Measurements from ENCODE around the gene ABRACL. TPM values are rescaled to one million over a fixed set of nuclear protein-coding genes. Genes with fewer than 3 reads are reported as not detected.
"Not testable (repeated sequence)": the region's sequence is repeated elsewhere in the genome, so short reads cannot be mapped to it uniquely, and the experiment has no call there.

Gene ABRACL
- 100 to 1,000 TPM; 192 to 196 TPM for total RNA-seq

DNA sequence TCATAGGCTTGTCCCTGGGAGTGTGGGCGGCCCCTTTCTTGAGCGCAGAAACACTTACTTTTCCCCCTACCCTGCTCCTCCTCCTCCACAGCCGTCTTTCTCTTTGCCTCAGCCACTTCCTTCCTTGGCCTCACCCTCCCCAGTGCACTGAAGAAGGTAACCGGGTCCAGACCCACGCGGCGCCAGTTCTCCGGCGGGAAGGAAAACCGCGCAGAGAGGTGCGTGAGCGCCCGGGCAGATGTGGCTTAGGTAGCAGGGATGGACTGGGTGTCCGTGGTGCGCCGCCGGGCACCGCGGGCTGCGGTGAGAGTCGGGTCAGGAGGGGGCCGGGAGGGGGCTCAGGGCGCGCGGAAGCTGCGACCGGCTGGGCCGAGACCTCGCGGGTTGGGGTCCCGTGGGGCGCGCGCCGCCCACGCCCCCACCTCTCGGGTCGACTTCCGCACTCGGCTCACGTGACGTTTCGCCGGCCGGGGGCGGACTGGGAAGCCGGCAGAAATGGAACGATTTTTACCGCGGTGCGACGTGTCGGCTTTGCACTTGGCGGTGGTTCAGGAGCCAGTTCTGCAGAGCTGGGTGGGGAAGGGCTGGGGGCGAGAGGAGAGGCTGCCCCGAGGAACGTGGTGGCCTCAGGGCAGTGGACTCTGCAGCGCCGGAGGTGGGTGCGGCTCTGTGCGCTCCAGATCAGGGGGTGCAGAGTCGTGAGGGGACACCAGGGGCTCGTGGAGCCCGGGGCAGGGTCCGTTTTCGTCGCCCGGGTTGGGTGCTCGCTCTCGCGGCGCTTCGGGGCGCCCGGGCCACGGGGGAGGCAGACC lies at the start of gene ABRACL:
Gene ABRACL, plus strand, starts transcription at position 88 of the 812 bp plus-strand sequence. CDS start 5,416 bp downstream, outside the sequence.
- H3K4me1 Mint-ChIP-seq = peaks cover 16% of the 10 kb centered on the region
- peaks cover 15% of the 10 kb centered on the region for H3K36me3 Mint-ChIP-seq
- peaks cover 2% of the 10 kb centered on the region for H3K27me3 Mint-ChIP-seq
- peak within 1 kb of the TSS; percentile 98 for H3K27ac Mint-ChIP-seq
- peak; percentile 84 for DNase-seq
- H3K9me3 Mint-ChIP-seq = no peaks in the 10 kb centered on the region
- no peak within 1 kb of the TSS for H3K4me3 Mint-ChIP-seq

DNA sequence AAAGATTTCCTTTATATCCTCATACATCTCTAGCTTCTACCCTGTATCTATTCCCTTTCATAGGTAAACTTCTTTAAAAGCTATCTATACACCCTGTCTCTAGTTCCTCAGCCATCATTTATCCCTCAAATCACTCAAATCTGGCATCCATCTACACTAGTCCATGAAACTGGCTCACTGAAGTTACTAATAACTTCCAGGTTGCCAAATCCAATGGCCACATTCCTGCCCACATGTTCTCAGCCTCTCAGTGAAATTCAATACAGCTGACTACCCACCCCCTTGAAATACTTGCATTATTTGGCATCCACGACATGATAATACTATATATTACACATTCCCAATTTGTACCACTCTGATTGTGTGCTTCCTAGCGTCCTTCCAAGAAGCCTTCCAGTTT lies 49.2 kb upstream of the ABRACL start:
- Mint-ChIP-seq H3K4me1 (peaks cover 53% of the 10 kb centered on the region), H3K36me3 (peaks cover 4% of the 10 kb centered on the region), H3K4me3 (no peak overlapping the region), H3K27me3 (no peaks in the 10 kb centered on the region), H3K9me3 (no peaks in the 10 kb centered on the region), H3K27ac (no peak overlapping the region)
- no peak for DNase-seq

GRCh38 chr6:138979813-138980668 lies 48.5 kb upstream of the ABRACL start:
- H3K9me3 Mint-ChIP-seq = no peaks in the 10 kb centered on the region

GRCh38 chr6:138981416-138981815 lies 47.1 kb upstream of the ABRACL start:
- no peaks in the 10 kb centered on the region for H3K9me3 Mint-ChIP-seq
- DNase-seq = no peak
- H3K4me3 Mint-ChIP-seq = no peak overlapping the region
- no peaks in the 10 kb centered on the region for H3K27me3 Mint-ChIP-seq
- H3K4me1 Mint-ChIP-seq = peaks cover 39% of the 10 kb centered on the region
- no peak overlapping the region for H3K27ac Mint-ChIP-seq
- peaks cover 4% of the 10 kb centered on the region for H3K36me3 Mint-ChIP-seq

More at GRCh38 chr6:138979813-138980668, 48.5 kb upstream of the ABRACL start:
- Mint-ChIP-seq H3K4me1 (peaks cover 46% of the 10 kb centered on the region), H3K4me3 (no peak overlapping the region), H3K27ac (no peak overlapping the region), H3K27me3 (no peaks in the 10 kb centered on the region), H3K36me3 (peaks cover 4% of the 10 kb centered on the region)
- no peak for DNase-seq

DNA sequence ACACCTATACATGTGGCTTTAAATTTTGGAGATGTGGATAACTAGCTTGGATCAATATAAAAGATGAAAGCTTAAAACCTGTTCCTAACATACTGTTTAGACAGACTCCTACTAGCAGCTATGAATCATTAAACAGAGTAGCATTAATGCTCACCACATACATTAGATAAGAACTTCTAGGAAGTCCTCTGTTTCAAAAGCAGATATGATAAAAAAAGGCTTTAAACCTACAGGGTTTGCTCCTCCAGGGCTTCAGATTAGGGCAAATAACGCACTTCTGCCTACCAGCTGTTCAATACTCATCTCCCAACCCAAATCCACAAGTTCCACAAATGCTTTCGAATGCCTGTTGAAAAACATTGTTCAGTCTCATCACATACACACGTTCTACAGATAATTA lies 42.0 kb upstream of the ABRACL start:
- Mint-ChIP-seq H3K36me3 (peaks cover 1% of the 10 kb centered on the region), H3K27ac (peak overlapping the region; percentile 7), H3K4me3 (peak overlapping the region; percentile 77), H3K27me3 (no peaks in the 10 kb centered on the region), H3K4me1 (peaks cover 15% of the 10 kb centered on the region), H3K9me3 (no peaks in the 10 kb centered on the region)
- DNase-seq = no peak

GRCh38 chr6:138987080-138987642 lies 41.4 kb upstream of the ABRACL start:
- Mint-ChIP-seq H3K36me3 (peaks cover 1% of the 10 kb centered on the region), H3K9me3 (no peaks in the 10 kb centered on the region), H3K27ac (peak overlapping the region; percentile 78), H3K4me3 (peak overlapping the region; percentile 77), H3K27me3 (no peaks in the 10 kb centered on the region), H3K4me1 (peaks cover 11% of the 10 kb centered on the region)
- no peak for DNase-seq

DNA sequence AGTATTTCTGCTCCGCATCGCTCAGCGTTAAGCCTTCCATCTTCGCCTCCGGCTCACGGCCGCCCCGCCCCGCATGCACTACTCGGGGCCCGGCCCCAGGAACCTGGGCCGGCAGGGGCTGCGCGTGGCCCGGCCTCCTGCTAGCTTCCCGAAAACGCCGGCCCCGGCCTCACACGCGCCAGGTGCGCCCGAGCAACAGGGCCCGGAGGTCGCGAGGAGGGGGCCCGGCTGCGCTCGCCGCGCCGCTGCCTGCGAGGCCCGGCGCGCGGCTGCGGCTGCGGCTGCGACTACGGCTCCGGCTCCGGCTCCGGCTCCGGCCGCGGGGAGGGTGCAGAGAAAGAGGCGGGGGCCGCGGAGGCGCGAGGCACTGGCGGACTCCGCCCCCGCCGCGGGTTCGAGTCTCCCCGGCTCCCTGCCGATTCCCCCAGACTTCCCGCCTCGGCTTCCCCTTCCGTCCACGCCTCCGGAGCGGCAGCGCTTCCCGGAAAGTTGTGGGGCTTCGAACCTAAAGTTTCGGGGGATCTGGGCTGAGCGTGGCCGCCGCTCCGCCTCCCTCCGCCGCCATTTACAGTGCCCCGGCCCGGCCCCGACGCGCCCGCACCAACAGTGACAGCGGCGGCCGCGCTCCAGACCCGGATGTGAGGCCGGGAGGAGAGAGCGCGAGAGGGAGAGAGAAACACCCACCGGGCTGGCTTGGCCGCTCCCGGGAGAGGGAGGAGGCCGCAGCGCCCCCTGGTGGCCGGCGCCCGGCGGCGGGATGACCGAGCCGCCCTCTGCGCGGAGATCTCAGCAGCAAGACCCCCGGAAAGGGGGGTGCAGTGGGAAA lies 40.7 kb upstream of the ABRACL start, which contains the start of gene REPS1:
Gene REPS1, minus strand, starts transcription at position 611 of the 826 bp plus-strand sequence. Its CDS starts 571 bp downstream, at position 40.
- Mint-ChIP-seq H3K27ac (peak within 1 kb of the TSS; percentile 93), H3K9me3 (no peaks in the 10 kb centered on the region), H3K4me3 (peak within 1 kb of the TSS; percentile 77), H3K36me3 (peaks cover 1% of the 10 kb centered on the region), H3K4me1 (peaks cover 11% of the 10 kb centered on the region), H3K27me3 (no peaks in the 10 kb centered on the region)
- DNase-seq = peak; percentile 95

- Mint-ChIP-seq H3K27ac (peak overlapping the region; percentile 93), H3K9me3 (no peaks in the 10 kb centered on the region), H3K4me1 (peaks cover 11% of the 10 kb centered on the region), H3K27me3 (no peaks in the 10 kb centered on the region), H3K4me3 (peak overlapping the region; percentile 77), H3K36me3 (peaks cover 1% of the 10 kb centered on the region)
- no peak for DNase-seq
These were observed 40.1 kb upstream of the ABRACL start for GRCh38 chr6:138988469-138988834.

DNA sequence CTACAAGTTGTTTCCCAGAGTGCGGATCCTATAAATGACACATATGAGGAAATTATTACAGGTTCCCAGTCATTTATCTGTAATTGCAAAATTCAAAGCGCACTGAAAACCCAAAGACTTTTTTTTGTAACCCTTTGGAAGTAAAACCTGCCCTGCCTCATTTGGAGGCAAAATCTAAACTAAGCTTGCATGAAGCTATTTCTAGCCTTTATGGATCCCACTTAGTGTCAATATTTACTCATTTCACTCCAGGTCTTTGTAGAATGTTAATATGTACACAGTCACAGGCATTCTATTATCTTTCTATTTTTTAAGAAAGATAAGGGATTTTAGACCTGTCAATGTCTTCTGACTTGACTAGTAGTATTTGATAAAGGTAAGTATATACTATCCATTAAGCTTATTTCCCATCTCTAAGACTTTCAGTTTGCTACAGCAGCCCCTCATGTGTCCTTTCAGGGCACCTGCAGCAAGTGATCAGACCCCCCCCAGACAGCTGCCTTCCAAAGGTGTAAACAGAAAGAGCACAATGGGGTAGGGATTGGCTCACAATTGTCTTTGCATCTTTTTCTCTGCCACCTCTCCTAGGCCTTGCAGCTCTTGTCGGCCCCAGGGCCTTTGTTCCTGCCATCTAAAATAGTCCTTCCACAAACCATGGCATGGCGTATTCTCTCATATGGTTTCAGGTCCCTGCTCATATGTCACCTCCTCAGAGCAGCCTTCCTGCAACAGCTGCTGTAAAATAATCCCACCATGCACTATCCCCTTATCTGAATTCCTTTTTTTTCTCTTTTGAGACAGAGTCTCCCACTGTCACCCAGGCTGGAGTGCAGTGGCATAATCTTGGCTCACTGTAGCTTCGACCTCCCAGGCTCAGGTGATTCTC lies 39.2 kb upstream of the ABRACL start:
- Mint-ChIP-seq H3K4me3 (no peak overlapping the region), H3K36me3 (peaks cover 1% of the 10 kb centered on the region), H3K4me1 (peaks cover 11% of the 10 kb centered on the region), H3K9me3 (no peaks in the 10 kb centered on the region), H3K27ac (peak overlapping the region; percentile 73), H3K27me3 (no peaks in the 10 kb centered on the region)
- DNase-seq = no peak

GRCh38 chr6:138991206-138991605 lies 37.3 kb upstream of the ABRACL start:
- Mint-ChIP-seq H3K36me3 (peaks cover 1% of the 10 kb centered on the region), H3K27ac (no peak overlapping the region), H3K27me3 (no peaks in the 10 kb centered on the region), H3K4me1 (peaks cover 11% of the 10 kb centered on the region), H3K9me3 (no peaks in the 10 kb centered on the region), H3K4me3 (no peak overlapping the region)
- no peak for DNase-seq

DNA sequence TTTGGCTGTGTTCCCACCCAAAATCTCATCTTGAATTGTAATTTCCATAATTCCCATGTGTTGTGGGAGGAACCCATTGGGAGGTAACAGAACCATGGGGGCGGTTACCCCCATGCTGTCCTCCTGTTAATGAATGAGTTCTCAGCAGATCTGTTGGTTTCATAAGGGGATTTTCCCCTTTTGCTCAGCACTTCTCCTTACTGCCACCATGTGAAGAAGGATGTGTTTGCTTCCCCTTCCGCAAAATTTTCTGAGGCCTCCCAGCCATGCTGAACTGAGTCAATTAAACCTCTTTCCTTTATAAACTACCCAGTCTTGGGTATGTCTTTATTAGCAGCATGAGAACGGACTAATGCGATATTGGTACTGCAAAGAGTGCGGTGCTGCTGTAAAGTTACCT lies 35.6 kb upstream of the ABRACL start:
- H3K27me3 Mint-ChIP-seq, DNase-seq, H3K4me3 Mint-ChIP-seq, H3K36me3 Mint-ChIP-seq, H3K9me3 Mint-ChIP-seq, H3K27ac Mint-ChIP-seq: not testable (repeated sequence)
- peaks cover 11% of the 10 kb centered on the region for H3K4me1 Mint-ChIP-seq

- DNase-seq, H3K9me3 Mint-ChIP-seq, H3K27me3 Mint-ChIP-seq, H3K36me3 Mint-ChIP-seq, H3K4me1 Mint-ChIP-seq, H3K27ac Mint-ChIP-seq, H3K4me3 Mint-ChIP-seq: not testable (repeated sequence)
These were observed 35.1 kb upstream of the ABRACL start for GRCh38 chr6:138993410-138993809.

- Mint-ChIP-seq H3K27me3 (no peaks in the 10 kb centered on the region), H3K27ac (no peak overlapping the region)
- DNase-seq = no peak
These were observed 32.0 kb upstream of the ABRACL start for GRCh38 chr6:138996524-138996923.

GRCh38 chr6:138997136-138997535 lies 31.4 kb upstream of the ABRACL start:
- H3K27ac Mint-ChIP-seq = no peak overlapping the region
- no peaks in the 10 kb centered on the region for H3K36me3 Mint-ChIP-seq
- H3K27me3 Mint-ChIP-seq = no peaks in the 10 kb centered on the region
- no peak for DNase-seq
- H3K4me3 Mint-ChIP-seq = no peak overlapping the region
- no peaks in the 10 kb centered on the region for H3K9me3 Mint-ChIP-seq
- no peaks in the 10 kb centered on the region for H3K4me1 Mint-ChIP-seq

More at GRCh38 chr6:138996524-138996923, 32.0 kb upstream of the ABRACL start:
- H3K4me1 Mint-ChIP-seq = no peaks in the 10 kb centered on the region
- H3K36me3 Mint-ChIP-seq = no peaks in the 10 kb centered on the region
- H3K9me3 Mint-ChIP-seq = no peaks in the 10 kb centered on the region
- H3K4me3 Mint-ChIP-seq = no peak overlapping the region
